Upper lobe of left lung (tissue), 4 donors: ENCODE data around the gene COL2A1.

ENCODE experiments used
- EP300 ChIP-seq, 4 donors: sonication (generic); formaldehyde crosslinking; IDR thresholded peaks; one replicate each; pipeline ENCODE4 v1.5.1; 2017; ENCODE audit warnings: antibody characterized with exemption in 4 of 4, control low read depth in 2 of 4
- POLR2A ChIP-seq, 4 donors: fragments of 450-650 bp; IDR thresholded peaks; one replicate each; pipeline ENCODE4 v1.5.1; 2016 to 2017; ENCODE audit warnings: antibody characterized with exemption in 4 of 4, mild to moderate bottlenecking in 2 of 4
- TF ChIP-seq, protein P1 (sequence below), 6 experiments: fragments of 450-650 bp in 4 of 6; fragments of 200-600 bp in 2 of 6; sonication (generic) in 2 of 6; IDR thresholded peaks; one replicate each; pipeline ENCODE4 v1.5.1; 2016 to 2019; ENCODE audit warnings: antibody characterized with exemption in 6 of 6

DNA sequence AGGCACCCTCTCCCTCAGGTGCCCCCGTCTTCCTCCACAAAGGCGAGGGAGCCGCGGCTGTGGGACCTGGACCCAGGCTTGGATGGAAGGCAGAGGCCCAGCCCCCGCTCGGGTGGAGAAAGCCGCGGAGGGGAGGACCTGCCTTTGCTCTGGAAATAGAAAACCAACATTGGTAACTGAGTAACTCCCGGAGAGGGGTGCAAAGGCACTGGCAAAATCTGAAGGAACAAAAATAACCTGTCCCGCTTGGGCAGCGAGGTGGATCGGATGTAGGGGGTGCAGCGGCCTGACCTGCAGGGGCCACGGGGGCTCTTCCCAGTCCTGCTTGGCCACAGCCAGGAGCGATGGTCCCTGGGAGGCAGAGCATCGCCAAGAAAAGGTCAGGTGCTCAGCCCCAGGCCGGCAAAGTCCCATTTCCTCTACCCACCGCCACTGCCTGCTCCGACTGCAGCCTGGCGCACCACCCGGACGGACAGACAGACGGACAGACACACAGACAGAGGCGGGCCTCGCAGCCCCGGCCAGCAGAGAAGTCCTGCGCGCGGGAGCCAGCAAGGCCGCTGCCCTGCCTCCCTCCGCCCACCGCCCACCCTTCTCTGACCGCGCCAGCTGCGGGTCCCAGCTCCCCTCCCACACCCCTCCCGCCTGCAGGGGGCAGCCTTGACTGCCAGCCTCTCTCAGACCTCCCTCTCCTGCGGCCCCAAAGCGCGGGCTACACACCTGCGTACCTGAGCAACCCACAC, 62.2 kb downstream of the COL2A1 start:
- TF ChIP-seq, protein P1, sequence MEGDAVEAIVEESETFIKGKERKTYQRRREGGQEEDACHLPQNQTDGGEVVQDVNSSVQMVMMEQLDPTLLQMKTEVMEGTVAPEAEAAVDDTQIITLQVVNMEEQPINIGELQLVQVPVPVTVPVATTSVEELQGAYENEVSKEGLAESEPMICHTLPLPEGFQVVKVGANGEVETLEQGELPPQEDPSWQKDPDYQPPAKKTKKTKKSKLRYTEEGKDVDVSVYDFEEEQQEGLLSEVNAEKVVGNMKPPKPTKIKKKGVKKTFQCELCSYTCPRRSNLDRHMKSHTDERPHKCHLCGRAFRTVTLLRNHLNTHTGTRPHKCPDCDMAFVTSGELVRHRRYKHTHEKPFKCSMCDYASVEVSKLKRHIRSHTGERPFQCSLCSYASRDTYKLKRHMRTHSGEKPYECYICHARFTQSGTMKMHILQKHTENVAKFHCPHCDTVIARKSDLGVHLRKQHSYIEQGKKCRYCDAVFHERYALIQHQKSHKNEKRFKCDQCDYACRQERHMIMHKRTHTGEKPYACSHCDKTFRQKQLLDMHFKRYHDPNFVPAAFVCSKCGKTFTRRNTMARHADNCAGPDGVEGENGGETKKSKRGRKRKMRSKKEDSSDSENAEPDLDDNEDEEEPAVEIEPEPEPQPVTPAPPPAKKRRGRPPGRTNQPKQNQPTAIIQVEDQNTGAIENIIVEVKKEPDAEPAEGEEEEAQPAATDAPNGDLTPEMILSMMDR (IDR thresholded peaks at IDR 0.05) = peak in 2 of 6 experiments; percentile 18 to 38
- no peak for TF ChIP-seq POLR2A (IDR thresholded peaks at IDR 0.05)
- no peak for TF ChIP-seq EP300 (IDR thresholded peaks at IDR 0.05)
